ENCODE measurements around the gene DPF3. TPM values are rescaled to one million over a fixed set of nuclear protein-coding genes. Genes with fewer than 3 reads are reported as not detected.

DPF3 gene
- total RNA-seq, 1 experiment from 2014 or later, result 0.06 TPM

DNA sequence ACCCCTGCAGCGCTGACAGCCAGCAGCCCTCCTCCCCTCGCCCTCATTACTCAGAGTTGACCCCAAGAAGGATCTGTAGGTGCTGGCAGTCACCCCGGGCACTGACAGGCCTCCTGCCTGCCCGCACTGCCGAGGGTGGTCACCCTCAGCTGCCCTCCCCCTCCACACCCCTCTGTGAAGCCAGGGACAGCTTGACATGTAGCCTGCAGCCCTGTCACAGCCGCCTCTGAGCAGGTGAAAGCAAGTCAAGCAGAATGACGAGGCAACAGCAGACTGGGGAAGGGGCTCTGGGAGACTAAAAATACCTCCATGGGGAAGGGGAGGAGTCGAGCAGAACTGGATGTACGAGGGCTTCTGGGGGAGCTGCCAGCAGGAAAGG is 178.1 kb downstream of the DPF3 start:
- no peak for DNase-seq (ENCODE audit: low spot score)

DNA sequence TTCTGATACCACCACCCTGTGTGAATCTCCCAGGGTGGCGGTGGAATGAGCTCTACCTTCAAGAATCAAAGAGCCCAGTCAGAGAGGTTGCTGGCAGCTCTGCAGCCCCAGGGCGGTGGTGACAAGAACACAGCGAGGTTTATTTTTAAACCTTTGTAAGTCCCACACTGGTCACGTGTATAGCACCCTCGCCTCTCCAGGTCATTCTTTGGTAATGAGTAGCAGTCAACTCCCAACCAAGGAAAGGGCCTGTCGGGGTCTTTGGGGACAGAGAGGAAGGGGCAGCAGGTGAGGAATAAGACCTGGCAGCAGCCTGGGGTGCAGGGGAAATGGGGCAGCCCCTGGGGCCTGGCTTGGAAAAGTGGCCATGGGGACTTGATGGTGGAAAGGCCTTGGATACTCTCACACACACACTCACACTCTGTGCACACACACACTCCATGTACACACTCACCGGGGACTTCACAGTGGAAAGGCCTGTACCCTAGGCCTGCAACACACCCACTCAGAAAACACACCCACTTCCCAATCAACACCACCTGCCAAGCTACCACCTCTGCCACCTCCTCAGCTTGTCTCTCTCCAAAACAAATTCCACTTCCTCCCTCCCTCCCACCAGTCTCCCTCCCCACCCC is 178.6 kb downstream of the DPF3 start:
- DNase-seq (ENCODE audit: low spot score), result no peak

DNA sequence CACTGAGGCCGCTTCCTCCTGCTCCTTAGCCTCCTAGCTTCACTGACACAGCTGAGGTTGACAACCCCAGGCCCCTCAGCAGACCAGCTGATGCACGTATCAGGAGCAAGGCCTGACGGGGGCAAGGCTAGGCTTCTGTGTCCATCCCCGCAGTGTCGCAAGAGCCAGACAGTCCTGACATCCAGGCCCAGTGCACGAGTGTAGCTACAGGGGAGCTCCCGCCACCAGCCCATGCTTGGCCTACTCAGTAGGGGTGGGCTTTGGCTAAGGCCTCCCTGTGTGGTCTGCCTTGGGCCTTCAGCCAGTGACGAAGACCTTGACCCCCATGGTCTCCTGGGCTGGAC is 179.1 kb downstream of the DPF3 start:
- DNase-seq (ENCODE audit: low spot score), result no peak

DNA sequence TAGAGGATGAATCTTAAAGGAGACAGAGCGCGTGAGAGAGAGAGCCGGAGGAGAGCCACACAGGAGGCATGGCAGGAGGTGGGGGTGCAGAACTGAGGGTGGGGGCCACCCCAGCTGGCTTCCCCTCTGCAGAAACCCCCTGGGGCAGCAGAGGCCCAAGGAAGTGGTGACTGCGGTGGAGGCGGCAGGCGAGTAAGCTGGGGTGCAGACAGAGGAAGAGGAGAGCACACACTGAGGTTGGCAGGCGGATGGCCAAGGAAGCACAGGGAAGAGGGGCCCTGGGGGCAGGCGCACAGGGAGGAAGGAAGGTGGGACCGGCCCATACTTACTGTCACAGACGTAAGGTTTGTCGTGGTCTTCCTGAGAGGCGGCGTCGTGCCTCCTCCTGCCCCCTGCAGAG is 179.8 kb downstream of the DPF3 start:
- DNase-seq (ENCODE audit: low spot score), result no peak

DNA sequence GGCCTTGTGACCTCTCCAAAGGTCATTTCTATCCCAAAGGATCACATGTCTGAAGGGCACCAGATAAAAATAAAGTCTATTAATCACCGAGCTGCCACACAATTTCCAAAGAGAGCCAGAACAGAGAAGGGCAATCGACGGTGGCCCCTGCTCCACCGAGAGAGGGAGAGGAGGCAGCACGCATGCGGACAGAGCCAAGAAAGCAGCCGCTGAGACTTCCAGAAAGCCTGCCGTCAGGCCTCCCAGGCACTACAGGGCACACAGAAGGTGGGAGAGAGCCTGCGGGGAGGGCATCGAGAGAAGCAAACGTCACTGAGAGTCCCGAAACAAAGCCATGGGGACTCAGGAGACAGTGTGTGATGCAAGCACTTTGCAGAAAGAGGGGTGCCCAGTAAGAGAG is 182.0 kb downstream of the DPF3 start:
- no peak for DNase-seq (ENCODE audit: low spot score)

DNA sequence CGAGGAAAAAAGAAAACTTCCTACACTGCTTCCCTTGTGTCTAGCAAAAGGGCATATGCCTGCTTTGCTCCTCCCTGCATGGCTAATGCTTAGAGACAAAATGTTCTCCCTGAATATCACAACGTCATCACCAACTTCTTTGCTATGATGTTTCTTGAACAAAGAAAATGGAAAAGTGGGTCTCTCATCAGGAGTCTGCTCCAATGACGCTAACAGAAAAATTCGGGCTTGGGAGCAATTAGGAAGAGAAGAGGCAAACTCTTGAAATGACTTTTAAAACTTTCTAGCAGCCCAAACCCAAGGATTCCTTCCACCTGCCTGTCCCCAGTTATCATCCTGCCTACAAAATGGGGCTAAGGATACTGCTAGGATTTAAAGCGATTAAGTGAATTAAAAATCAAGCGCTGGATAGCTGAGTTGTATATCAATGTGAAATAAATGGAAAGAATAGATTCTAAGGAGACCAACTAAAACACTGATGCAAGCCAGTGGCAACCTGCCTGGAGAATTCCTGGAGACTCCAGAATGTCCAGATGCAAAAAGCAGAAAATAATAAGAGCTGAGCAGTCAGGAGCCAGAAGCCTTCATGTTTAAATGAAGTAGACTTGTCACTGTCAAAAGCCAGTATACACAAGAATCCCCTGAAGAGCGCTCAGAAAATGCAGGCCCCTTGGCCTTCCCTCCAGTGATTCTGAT is 183.8 kb downstream of the DPF3 start:
- DNase-seq (ENCODE audit: low spot score), result no peak

DNA sequence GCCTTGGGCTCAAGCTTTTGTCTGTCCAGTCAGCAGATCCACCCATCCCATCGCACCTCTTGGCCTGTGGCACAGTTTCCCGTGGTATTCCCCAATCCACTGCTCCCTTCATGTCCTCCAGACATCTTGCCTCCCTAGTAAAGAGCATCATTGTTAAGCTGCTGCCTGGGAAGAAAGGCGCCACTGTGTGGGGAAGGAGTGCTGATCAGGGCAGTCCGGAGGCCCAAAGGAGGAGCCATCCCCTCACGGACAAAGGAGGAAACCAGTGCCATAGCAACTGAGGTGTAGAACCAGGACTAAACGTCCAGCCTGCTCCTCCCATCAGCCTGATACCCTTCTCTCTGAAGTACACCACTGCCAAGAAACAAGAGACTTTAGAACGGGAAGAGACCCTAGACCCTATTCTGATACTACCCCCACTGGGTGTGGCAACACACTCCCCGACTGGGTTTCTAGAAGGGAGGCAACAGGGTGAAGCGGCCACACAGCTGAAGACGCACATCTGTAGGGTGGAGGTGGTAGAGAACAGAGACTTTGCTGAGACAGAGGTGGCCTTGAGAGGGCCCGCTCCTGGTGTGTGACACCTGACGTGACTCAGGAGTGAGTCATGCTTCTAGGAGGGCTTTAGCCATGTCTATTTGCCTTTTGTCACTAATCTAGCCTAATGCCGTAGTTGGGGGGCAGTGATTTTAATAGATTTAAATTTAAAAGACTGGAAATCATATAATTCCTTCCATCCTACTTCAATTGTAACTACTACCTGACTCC is 185.0 kb downstream of the DPF3 start:
- DNase-seq (ENCODE audit: low spot score), result no peak

DNA sequence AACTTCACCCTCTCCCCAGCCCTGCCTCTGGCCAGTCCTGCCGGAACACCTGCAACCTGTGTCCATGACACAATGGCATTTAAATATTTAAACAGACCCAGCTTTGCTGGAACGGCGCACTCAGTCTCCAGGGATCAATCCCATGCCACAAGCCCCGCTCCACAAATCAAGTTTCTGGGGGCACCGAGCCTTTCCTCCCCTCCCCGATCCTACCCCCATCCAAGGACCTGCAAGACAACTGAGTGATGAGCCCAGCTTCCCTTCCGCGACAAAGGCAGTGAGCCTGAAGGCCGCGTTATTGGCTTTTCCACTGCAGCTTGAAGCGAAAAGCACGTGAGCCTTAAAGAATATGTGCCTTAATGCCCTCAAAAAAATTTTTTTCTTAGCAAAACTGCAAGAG is 185.7 kb downstream of the DPF3 start:
- DNase-seq (ENCODE audit: low spot score), result no peak

DNA sequence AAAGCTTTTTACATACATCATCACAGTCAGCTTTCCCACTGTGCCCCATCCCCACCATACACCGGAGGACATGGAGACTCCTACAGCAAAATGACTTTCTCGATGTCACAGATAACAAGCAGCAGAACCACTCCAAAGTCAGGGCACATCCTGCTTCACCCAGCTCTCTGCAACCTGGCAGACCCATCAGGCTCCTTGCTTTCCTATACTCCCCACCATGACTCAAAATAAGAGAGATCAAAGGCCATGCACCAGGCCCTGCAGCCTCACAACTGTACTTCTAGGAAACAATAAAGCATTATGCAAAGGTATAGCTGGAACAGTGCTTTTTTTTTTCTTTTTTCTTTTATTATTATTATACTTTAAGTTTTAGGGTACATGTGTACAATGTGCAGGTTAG is 187.4 kb downstream of the DPF3 start:
- no peak for DNase-seq (ENCODE audit: low spot score)

DNA sequence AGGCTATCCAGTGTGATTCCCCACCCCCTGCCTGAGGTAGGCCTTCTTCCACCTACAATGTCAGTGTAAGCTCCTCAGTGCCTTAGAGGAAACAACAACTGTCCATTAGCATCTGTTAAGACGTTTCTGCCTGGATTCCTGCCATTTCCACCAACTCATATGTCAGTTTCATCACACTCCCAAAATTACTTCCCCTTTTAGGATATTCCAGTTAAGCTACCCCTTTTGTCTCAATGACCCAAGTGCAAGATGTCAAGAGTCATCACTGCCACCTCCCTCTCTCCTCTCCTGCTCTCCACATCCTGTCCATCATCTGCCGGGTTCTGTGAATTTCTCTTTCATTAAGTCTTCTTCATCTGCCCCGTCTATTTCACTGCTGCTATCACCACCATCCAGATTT is 189.4 kb downstream of the DPF3 start:
- DNase-seq (ENCODE audit: low spot score), result no peak

DNA sequence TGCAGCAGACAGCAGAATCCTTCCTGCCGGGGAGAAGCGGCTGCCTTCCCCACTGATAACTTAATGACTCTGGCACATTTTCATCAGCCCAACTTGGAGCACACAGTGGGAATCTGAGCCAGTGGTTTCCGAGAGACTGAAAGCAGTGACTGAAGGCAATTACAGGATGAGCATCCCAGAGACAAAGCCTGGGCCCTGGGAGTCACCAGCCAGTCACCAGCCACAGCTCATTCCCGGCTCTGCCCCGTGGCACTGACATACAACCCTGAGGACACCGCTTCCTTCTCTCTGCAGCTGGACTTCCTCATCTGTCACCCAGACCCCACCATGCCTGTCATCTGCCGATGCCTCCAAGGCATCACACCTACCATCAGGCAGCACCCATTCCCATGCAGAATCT is 192.3 kb downstream of the DPF3 start:
- DNase-seq (ENCODE audit: low spot score), result no peak

DNA sequence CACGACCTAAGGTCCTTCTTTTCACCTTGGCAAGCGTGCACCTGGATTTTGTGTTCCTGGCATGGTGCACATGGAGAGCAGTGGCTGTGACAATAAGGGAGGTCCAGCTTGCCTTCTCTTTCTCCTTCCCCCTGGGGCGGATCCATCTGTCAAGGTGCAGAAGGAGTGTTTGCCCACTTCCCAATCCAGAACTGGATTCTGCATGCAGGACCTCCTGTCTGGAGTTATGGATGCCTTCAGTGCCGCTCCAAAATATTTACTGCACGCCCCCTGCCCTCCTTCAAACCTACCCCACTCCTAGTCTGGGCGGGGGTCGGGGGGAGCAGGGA is 192.7 kb downstream of the DPF3 start:
- DNase-seq (ENCODE audit: low spot score), result no peak

DNA sequence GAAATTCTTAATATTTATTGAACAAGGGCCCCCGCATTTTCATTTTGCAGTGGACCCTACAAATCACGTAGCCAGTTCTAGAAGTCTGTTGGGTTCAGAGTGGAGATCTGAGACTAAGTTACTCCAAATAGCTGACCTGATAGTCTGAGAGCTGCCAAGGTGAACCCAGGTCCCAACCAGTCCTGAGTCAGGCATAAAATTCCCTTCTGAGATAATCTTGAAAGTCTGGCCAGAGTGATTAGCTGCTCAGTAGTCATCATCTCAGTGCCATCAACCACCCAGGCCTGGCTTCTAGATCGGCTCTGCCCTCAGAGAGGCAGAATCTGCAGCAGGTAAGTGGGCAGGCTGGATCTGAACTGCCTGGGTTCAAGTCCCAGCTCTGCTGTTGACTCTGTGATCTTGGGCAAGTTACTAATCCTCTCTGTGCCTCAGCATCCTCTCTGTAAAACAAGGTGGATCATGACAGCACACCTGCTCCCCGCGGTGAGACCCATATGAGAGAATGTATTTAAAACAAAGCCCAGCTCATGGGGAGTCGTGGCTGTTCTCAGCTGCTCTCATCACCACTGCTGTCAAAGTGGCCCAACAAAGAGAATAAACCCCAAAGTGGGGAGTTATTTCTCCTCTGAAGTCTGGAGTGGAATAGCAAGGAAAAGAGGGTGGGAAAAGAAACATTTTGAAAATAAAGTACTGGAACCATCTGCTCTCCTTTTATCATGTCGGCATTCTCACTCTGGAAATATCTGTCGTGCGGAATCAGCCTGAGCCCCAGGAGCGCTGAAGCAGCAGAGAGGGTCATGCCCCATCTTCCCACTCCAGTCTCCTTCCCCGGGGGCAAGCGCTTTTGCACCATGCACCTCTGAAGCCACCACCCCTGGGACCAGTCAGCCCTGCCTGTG is 193.3 kb downstream of the DPF3 start:
- no peak for DNase-seq (ENCODE audit: low spot score)

DNA sequence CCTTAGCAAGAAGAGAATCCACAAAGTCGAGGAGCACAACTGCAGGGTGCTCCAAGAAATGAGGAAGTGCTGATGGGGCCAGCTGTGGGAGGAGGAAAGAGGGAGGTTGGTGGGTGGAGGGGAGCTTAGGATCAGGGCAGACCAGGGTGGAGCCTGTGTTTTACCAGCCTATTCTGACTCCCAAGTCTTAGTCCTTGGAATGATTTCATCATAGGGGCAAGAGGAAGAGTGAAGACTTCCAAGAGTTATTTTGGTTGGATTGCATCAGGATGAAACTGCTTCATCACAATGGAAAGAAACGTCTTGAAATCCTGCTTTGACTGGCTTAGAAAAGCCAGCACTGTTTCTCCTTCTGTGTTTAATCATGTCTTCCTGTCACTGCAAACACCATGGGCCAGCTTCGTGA is 194.0 kb downstream of the DPF3 start:
- peak; percentile 11 for DNase-seq (ENCODE audit: low spot score)

DNA sequence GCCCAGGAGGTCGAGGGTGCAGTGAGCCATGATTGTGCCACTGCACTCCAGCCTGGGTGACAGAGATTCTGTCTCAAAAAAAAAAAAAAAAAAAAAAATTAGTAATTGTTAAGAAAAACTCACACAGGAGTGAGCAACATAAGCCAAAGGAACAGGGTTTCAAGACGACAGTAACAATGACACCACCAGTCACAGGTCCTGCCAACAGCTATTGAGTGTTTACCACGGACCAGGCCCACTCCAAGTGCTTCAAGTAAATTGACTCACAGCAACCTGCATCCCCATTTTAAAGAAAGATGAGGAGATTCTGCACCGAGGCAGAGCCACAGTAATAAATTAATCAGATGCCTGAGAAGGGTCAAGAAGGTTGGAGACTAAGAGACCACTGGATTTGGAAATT is 194.5 kb downstream of the DPF3 start:
- no peak for DNase-seq (ENCODE audit: low spot score)

DNA sequence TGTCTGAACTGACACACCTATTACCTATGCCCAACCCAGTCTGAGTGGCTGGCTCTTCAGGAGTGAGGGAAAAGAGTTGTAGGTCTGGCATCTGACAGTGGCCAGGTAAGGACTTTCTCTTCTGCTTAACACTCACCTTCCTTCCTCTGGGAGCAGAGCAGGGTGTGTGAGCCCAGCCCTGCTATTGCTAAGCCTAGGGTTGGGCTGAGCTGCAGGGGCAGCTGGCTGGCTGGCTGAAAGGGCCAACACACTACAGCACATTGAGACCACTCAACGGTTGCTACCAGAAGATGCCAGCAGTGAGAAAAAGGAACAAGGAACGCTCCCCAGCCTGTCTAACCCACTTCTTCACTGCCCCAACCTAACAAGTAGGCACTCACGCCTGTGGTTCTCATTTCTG is 201.2 kb downstream of the DPF3 start:
- DNase-seq (ENCODE audit: low spot score), result no peak

DNA sequence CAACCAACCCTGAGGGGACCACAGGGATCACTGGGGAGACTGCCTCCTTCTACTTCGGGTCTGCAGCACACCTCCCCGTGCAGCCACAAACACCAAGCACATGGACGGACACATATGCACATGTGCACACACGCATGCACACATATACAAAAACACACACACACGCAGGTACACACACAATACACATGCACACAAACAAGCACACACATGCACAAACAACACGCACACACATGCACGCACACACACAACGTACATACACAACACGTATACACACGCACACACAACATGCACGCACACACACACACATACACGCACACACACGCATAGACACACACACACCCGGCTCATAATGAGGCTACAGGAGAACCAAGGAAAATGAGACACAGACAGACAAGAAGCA is 203.6 kb downstream of the DPF3 start:
- DNase-seq (ENCODE audit: low spot score), result no peak

DNA sequence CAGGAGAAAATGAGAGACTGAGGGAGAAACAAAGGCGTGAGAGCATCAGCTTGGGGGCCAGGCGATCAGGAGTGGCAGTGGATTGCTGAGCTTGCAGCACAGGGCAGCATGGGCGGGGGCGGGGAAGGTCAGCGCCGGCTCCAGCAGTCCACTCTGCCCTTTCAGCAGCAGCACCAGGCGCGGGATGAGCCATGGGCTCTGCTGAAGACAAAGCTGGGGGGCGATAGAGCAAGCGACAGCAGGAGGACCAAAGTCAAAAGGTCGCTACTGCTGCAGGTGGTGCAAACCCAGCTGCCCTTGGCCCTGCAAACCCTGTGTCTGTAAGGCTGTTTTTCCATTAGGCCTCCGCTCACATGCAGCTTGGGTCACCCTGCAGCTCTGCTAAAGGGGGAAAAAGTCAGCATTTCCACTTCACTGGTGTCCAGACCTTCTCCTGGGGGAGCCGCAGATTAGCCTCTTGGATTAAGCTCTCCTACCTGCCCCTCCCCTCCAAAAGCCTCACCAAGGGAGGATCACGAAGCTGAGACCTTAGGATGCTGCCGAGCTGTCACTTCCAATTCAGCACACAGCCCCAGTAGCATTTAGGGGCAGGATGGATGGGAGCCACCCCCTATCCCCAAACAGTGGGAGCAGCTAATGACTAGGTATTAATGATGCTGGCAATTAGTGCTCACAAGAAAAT is 204.8 kb downstream of the DPF3 start:
- no peak for DNase-seq (ENCODE audit: low spot score)

DNA sequence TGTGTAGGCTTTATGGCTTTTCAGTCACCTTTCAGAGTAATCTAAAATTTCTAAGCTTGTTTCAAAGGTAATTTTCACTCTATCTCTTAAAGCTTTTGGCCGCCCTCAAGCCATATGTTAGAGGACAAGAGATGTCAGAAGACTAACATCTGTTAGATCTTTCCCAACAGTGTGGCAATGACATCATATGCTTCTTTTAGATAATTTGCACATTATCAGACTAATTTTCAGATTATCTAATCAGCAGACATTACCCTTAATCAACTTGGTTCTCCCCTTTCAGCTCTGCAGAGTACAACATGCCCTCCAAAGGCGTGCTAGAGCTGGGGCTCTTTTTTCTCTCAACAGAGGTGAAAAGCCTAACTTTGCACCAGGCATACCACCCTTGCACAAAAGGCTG is 207.1 kb downstream of the DPF3 start:
- no peak for DNase-seq (ENCODE audit: low spot score)

DNA sequence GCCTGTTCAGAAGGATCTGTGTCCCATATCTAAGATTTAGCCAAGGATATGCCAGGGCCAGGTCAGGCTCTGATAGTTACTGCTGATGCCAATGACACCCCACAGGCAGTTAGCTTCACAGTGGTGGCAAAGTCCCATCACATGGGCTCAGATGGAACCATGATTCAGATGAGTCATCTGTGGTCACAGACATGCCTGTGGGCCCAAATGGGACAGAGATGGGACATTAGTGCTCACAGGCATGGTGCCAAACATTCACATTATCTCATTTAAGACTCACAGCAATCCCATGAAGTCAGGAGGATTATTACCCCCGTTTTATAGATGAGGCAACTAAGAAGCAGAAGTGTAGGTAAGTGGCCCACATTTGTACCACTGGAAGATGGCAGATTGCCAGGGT is 207.8 kb downstream of the DPF3 start:
- peak; percentile 53 for DNase-seq (ENCODE audit: low spot score)

DNA sequence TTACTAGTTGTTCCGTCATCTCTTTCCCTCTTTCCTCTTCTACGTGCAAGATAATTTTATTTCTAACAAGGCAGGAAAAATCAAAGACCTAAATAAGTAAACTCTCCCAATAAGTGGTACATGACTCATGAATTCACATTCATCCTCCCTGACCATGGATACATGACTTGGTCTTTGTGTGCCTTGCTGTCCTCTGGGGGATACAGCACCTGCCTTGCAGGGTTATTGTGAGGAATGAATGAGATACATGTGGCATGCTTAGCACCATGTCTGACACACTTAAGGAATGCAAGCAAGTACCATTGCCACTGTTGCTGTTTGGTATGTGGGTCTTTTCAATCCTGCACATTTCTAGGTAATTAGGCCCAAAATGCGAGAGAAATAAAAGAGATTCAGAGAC is 208.4 kb downstream of the DPF3 start:
- DNase-seq (ENCODE audit: low spot score), result no peak

DNA sequence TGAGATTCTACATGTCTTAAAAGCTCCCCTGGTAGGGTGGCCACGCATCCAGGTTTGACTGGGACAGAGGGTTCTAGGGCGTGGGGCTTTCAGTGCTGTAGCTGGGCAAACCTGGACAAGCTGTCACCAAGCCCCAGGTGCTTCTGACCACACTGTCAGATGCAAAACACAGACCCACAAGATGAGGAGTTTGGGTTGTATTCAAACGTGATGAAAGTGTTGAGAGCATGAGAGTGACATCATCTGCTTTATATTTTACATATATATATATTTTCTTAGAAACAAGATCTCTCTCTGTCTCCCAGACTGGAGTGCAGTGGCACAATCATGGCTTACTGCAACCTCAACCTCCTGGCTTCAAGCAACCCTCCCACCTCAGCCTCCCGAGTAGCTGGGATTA is 210.1 kb downstream of the DPF3 start:
- no peak for DNase-seq (ENCODE audit: low spot score)
